GM18861 (cell line): Measurements from ENCODE around the gene CLCN4.

Experiments
- ATAC-seq: cut with Tn5 transposase; IDR thresholded peaks from one replicate; pipeline ENCODE4 v1.9.1; 2021; ENCODE audit not compliant: unreplicated experiment

Gene CLCN4

GRCh38 chrX:10128386-10128785 is 28.4 kb upstream of the CLCN4 start:
- no peak for ATAC-seq

DNA sequence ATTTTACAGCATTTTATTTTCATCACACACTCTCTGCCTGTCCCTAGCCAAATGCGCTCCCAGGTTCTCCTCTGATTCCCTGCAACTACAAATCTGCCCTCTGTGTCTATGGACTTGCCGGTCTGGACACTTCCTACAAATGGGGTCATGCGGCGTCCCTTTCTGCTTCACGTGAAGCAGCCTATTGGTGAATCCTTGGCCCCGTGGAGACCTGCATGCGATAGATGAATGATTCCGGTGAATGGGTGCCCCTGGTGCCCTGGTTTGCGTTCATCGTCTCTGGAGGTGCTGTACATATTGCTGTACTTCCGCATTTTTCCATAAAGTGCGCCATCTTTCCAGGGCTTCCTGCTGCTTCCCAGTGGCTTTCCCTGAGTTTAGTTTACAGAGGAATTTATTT is 27.5 kb upstream of the CLCN4 start:
- no peak for ATAC-seq

- ATAC-seq: no peak
These were observed 26.4 kb upstream of the CLCN4 start for GRCh38 chrX:10130354-10130753.

- no peak for ATAC-seq
These were observed 22.6 kb upstream of the CLCN4 start for GRCh38 chrX:10133980-10134676.

DNA sequence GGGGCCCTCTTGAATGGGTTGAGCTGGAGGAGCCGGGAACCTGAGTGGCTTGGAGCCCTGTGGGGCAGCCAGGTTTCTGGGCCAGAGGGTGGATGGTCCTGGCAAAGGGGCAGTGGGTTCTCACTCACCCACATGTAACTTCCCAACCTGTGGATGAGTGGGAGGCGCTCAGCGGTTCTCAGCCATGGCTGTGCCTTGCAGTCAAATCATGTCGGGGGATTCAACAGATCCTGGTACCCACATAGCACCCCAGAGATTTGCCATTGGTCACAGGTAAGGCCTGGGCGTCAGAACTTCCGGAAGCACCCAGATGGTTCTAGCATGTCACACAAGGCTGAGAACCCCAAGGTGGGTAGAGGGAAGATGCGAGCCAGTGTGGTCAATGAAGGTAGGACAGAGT is 21.9 kb upstream of the CLCN4 start:
- ATAC-seq: no peak

GRCh38 chrX:10135561-10136399 is 21.0 kb upstream of the CLCN4 start:
- ATAC-seq: no peak

GRCh38 chrX:10138726-10139125 is 18.0 kb upstream of the CLCN4 start:
- ATAC-seq: no peak

DNA sequence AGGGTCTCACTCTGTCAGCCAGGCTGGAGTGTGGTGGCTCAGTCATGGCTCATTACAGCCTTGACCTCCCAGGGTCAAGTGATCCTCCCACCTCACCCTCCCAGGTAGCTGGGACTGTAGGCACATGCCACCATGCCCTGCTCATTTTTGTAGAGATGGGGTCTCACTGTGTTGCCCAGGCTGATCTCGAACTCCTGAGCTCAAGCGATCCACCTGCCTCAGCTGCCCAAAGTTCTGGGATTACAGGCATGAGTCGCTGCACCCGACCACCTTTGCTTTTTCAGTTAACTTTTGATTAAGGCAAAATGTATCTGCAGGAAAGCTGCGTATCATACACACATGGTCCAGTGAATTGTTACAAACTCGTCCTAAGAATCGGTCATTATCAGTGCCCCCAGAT is 16.5 kb upstream of the CLCN4 start:
- ATAC-seq: no peak

DNA sequence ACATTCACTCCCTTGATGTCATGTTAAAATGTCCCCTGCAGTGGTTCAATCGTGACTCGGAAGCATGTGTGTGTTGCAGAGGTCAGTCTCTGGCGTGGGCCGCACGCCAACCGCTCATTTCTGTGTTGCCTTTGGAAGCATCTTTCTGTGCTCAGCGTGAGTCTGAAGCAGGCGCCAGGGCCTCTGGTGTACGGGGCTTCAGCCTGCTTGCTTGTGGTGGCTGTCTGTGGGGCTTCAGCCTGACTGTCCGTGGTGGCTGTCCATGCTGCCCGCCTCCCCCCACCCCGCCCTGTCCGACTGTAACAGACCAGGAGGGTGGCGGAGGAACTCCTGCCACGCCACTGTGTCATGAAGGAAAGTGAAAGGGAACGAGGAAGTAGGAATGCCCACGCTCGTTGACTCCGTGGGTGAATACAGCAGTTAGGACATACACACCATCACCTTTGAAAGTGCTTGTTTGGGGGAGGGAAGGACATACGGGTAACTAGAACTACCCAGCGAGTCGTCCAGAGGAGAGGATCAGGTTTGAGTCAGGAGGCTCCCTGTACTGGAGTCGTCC is 14.7 kb upstream of the CLCN4 start:
- ATAC-seq: no peak

DNA sequence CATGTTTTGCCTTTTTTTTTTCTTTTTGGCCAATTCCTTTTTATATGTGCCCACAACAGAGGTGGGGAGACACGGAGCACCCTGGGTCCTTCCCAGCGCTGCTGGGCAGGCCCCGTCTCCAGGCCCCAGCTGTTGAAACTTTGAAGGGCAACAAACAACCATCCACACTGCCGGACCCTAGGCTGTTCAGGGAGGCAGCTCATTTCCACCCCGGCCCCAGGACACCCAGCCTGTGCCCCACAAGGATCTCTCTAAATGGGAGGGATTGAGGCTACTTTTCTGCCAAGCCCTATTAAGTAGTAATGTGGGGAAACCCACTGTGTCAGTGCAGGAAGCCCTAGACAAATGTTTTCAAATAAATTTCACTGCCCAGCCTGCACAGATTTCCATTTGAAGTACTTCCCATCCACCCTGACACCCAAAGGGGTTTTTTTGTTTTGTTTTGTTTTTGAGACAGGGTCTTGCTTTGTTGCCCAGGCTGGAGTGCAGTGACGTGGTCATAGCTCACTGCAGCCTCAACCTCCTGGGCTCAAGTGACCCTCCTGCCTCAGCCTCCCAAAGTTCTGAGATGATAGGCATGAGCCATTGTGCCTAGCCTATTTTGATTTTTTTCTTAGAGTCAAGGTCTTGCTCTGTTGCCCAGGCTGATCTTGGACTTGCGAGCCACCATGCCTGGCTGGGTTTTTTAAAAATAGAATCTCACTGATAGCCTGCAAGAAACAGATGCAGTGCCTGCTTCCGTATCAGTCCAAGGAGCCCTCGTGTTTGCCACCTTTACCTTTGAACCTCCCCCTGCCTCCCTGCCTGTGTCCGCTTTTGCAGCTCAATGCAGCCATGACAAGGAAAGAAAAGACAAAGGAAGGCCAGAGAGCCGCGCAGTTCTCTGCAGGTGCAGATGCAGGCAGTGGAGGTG is 13.4 kb upstream of the CLCN4 start:
- ATAC-seq: no peak

DNA sequence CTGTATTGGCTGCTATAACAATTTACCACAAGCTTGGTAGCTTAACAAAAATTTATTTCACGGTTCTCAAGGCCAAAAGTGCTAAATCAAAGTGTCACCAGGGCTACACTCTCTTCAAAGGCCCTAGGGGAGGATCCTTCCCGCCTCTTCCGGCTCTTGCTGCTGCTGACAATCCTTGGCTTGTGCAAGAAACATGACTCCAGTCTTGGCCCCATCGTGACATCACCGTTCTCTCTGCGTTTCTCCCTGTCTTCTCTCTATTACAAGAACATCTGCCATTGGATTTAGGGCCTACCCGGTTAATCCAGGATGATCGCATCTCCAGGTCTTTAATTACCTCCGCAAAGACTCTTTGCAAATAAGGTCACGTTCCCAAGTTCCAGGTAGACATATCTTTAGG is 10.4 kb upstream of the CLCN4 start:
- ATAC-seq: no peak

DNA sequence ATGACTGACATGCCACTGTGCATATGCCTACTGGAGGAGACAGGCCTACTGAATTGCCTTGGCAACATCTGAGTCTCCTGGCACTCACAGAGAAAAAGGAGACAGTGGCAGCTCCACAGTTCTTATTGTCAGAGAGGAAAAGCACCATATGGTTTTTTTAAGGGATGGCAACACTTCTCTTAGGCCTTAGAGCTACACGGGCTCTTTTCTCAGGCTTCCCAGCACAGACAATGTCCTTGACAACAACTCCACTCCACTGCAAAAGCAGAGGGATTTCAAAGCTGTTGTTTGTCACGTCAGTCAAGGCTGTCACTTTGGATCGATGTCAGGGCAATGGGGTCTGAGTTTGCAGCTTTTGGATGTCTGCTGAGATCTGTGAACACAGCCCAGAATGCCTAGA is 4.7 kb upstream of the CLCN4 start:
- no peak for ATAC-seq

DNA sequence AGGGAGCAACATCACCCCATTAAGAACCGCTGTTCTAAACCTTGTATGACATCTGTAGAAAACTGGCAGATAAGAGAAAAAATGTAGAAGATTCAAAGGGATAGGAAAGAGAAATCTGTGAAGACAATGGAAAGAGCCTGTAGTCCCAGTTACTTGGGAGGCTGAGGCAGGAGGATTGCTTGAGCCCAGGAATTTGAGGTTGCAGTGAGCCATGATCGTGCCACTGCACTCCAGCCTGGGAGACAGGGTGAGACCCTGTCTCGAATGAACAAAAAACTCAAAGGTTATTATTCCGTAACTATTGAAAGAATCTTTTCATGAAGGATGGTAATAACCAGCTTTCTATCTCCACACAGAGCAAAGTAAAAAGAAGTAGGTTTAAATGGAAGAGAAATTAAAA is 1.6 kb upstream of the CLCN4 start:
- no peak for ATAC-seq

DNA sequence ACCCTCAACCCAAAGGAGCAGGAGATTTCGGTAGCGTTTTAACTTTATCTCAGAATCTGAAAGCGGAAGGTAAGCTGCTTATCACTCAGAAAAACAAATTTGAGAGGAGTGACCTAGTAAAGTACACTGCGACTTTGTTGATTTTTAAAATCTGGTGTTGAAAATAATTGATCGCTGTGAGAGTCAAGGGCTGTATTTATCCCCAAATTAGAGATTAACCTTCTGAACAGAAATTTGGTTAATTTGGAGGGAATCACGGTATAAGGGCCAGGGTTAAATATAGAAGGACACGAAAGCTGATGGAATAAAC is 212 bp downstream of the CLCN4 start:
- ATAC-seq: no peak

GRCh38 chrX:10157543-10157942 is 768 bp downstream of the CLCN4 start:
- no peak for ATAC-seq

DNA sequence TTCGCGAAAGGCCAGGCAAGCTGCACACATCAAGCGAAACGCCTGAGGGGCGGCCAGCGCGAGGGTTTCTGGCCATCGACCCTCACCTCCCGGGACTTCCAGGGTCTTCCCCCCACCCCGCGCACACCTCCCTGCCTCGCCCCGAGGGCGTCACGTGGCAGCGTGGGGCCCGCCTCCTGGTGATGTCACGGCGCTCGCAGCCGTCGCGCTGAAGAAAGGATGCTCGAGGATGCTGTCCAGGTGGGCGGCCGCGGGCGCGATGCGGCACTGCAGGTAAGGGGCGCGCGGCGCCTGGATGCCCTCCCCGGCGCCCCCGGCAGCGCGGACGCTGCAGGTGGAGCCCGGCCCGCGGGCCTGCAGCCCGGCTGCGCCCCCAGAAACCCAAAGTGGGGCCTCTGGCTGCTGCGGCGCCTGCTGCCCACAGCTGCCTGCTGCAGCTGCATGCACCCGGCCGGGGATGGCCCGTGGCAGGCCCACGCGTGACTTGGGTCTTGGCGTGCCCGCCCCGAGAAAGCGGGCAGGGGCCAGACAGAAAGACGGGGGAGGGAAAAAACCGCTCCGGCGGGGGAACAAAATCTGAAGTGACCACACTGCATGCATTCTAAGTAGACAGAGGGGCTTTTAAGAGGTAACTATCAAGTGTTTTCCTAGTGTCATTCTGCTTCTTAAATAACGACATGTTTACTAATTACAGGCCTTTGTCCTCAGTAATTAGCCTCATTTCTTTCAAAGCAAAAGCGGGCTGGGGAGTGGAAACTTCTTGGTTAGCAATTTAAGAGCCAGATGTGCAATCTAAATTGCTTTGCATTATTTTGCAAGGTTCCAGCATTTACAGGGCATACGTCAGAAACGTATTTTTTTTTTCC is 1.7 kb downstream of the CLCN4 start:
- no peak for ATAC-seq

GRCh38 chrX:10159145-10159468 is 2.3 kb downstream of the CLCN4 start:
- ATAC-seq: no peak

DNA sequence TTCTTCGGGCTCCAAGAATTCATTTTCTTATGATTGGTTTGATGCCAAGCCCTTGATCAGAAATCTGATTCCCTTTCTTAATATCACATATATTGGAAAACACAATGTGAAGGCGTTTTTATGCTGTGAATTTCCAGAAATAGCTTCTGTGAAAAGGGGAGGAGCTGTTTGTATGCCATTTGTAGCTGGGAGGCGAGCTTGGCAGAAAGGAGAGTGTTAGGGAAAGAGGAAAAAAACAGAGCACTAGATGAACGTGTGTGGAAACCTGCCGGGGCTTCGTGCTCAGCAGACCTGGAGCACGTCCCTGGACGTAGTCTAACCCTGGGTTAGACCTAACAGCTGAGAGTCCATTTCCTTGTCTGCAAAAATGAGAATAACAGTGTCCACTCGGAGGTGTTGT is 3.4 kb downstream of the CLCN4 start:
- no peak for ATAC-seq

DNA sequence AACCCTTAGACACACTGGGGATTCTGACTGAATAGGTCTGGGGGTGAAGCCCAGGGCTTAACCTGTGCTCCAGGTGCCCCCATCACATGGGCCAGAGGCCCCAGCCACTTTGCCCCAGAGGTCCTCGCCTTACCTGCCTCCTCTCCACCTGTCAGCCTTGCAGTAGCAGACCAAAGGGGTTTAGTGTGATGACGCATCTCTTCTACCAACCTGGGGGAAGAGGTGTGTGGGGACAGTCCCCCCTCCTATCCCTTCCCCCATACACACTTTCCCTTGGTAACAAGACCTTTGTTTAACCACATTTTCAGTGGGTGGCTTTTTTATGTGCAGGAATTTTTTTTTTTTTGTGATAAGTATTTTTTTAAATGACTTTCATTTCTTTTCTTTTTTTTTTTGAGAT is 6.3 kb downstream of the CLCN4 start:
- no peak for ATAC-seq

DNA sequence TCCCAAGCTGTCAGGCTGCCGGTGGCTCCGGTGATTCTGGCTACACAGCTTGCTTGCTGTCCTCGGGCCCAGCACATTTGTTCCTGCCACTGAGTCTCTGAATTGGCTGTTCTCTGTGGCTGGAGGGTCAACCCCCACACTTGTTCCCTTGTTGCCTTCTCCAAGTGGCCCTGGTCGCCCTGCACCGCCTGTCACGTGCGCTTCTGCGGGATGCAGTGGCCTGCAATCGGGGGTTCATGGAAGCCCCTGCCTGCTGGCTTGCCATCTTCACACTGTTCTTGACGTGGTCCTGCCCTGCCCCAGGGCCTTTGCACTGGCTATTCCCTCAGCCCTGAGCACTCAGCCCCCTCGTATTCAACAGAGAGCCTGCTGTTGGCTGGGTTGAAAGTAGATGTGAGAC is 8.1 kb downstream of the CLCN4 start:
- no peak for ATAC-seq
